ENCODE results near the gene LILRA1. TPM values are rescaled to one million over a fixed set of nuclear protein-coding genes. Genes with fewer than 3 reads are reported as not detected.
A peak's percentile ranks its signal among the peaks of the same experiment; 100 is the strongest.
"Not testable (repeated sequence)": the region's sequence is repeated elsewhere in the genome, so short reads cannot be mapped to it uniquely, and the experiment has no call there.

LILRA1 gene
- 10 to 100 TPM in 1 of 3 donors, 1 to 10 TPM in 2; 1.4 to 13.0 (median 6.1) TPM for total RNA-seq
- total RNA-seq (2013) = 6.2 TPM

DNA sequence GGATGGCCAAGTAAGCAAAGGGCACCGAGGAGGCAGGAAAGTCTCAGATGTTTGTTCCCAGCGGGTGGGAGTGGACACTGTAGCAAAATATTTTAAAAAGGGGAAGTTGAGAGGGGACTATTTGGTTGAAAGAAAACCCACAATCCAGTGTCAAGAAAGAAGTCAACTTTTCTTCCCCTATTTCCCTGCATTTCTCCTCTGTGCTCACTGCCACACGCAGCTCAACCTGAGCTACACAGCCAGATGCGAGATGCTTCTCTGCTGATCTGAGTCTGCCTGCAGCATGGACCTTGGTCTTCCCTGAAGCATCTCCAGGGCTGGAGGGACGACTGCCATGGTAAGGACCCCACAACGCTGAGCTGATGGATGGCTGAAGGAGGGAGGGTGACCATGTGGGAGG is at the start of gene LILRA1:
LILRA1 (plus strand) TSS at position 188 of the 400 bp plus-strand sequence. CDS start 613 bp downstream, outside the sequence.
- H3K36me3 Mint-ChIP-seq; H3K4me1 ChIP-seq (ENCODE audit: control insufficient read depth, insufficient read depth, low read length); H3K36me3 ChIP-seq (ENCODE audit: control insufficient read depth, insufficient read depth, low read length); H3K4me3 Mint-ChIP-seq; H3K27ac ChIP-seq (ENCODE audit: low read length); H3K27ac Mint-ChIP-seq; H3K27me3 ChIP-seq (ENCODE audit: control insufficient read depth, insufficient read depth, low read length); H3K4me3 ChIP-seq (ENCODE audit: low read length); DNase-seq; H3K9me3 Mint-ChIP-seq; H3K9me3 ChIP-seq (ENCODE audit: control insufficient read depth, insufficient read depth, low read length); intact Hi-C loops (cut with micrococcal nuclease): not testable (repeated sequence)
- WGBS (ENCODE audit: insufficient coverage) = 11% methylated on average over 6 of the region's 6 CpGs
- Mint-ChIP-seq H3K27me3 (ENCODE audit: low read depth in 2 of 2) (peaks cover 43 to 69% of the 10 kb centered on the region in 2 donors), H3K4me1 (peaks cover 0 to 13% of the 10 kb centered on the region in 2 donors)
- ATAC-seq = peak in 1 of 3 donors; percentile 46

DNA sequence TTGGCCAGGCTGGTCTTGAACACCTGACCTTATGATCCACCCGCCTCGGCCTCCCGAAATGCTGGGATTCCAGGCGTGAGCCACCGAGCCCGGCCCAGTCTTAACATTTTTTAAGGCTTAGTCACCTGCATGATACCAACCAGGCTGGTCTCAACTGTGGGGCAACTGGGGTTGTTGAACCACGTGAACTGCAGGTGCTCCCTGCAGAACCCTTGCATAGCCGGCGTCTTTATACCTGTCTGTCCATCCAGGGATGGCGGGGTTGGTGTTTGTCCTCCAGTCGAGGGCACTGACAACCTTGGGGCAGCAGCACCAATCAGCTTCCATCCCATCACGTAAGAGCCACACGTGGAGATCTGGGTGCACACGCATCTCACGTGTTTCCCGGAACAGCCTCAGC is 44.6 kb upstream of the LILRA1 start:
- Histone ChIP-seq H3K27ac (ENCODE audit: low read length) (no peak overlapping the region), H3K27me3 (ENCODE audit: control insufficient read depth, insufficient read depth, low read length) (peaks cover 12% of the 10 kb centered on the region), H3K9me3 (ENCODE audit: control insufficient read depth, insufficient read depth, low read length) (no peaks in the 10 kb centered on the region), H3K4me1 (ENCODE audit: control insufficient read depth, insufficient read depth, low read length) (peaks cover 24% of the 10 kb centered on the region), H3K36me3 (ENCODE audit: control insufficient read depth, insufficient read depth, low read length) (no peaks in the 10 kb centered on the region), H3K4me3 (ENCODE audit: low read length) (no peak overlapping the region)
- Mint-ChIP-seq H3K4me1 (peaks cover 29 to 36% of the 10 kb centered on the region in 2 donors), H3K27ac (no peak overlapping the region), H3K9me3 (no peaks in the 10 kb centered on the region), H3K36me3 (peaks cover 8% of the 10 kb centered on the region), H3K27me3 (ENCODE audit: low read depth in 2 of 2) (peaks cover 23 to 38% of the 10 kb centered on the region in 2 donors), H3K4me3 (no peak overlapping the region)
- 90% methylated on average over 16 of the region's 16 CpGs for WGBS (ENCODE audit: insufficient coverage)
- intact Hi-C loops (cut with micrococcal nuclease) = no loop called here
- no peak for ATAC-seq
- TF ChIP-seq, protein P1, sequence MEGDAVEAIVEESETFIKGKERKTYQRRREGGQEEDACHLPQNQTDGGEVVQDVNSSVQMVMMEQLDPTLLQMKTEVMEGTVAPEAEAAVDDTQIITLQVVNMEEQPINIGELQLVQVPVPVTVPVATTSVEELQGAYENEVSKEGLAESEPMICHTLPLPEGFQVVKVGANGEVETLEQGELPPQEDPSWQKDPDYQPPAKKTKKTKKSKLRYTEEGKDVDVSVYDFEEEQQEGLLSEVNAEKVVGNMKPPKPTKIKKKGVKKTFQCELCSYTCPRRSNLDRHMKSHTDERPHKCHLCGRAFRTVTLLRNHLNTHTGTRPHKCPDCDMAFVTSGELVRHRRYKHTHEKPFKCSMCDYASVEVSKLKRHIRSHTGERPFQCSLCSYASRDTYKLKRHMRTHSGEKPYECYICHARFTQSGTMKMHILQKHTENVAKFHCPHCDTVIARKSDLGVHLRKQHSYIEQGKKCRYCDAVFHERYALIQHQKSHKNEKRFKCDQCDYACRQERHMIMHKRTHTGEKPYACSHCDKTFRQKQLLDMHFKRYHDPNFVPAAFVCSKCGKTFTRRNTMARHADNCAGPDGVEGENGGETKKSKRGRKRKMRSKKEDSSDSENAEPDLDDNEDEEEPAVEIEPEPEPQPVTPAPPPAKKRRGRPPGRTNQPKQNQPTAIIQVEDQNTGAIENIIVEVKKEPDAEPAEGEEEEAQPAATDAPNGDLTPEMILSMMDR (IDR thresholded peaks at IDR 0.05) = no peak
- no peak for DNase-seq

DNA sequence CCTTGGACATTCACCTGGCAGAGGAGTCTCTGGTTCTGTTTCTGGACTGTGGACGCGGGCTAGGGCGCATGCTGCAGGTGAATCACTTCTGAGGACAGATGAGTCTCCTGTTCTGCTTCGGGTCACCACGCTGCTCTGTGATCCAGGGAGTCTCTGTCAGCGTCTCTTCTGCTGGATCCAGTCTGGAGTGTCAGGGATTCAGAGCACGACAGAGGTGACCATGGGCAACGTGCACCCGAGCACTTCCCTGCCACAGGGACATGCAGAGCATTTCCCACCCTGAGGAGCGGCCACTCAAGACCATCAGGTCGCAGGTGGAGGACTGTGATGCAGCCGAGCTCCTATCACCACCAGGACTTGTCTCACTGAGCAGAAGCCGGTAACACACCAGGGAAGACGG is 44.2 kb upstream of the LILRA1 start:
- H3K36me3 ChIP-seq (ENCODE audit: control insufficient read depth, insufficient read depth, low read length) = no peaks in the 10 kb centered on the region
- 81% methylated on average over 14 of the region's 14 CpGs for WGBS (ENCODE audit: insufficient coverage)
- Mint-ChIP-seq H3K4me3 (no peak overlapping the region), H3K36me3 (peaks cover 4% of the 10 kb centered on the region), H3K27ac (no peak overlapping the region), H3K27me3 (ENCODE audit: low read depth in 2 of 2) (peaks cover 23 to 34% of the 10 kb centered on the region in 2 donors), H3K4me1 (peaks cover 25 to 34% of the 10 kb centered on the region in 2 donors), H3K9me3 (no peaks in the 10 kb centered on the region)
- no peak for ATAC-seq
- peaks cover 24% of the 10 kb centered on the region for H3K4me1 ChIP-seq (ENCODE audit: control insufficient read depth, insufficient read depth, low read length)
- TF ChIP-seq, protein P1 (IDR thresholded peaks at IDR 0.05) = no peak
- no peak overlapping the region for H3K27ac ChIP-seq (ENCODE audit: low read length)
- H3K4me3 ChIP-seq (ENCODE audit: low read length) = no peak overlapping the region
- intact Hi-C loops (cut with micrococcal nuclease) = no loop called here
- H3K27me3 ChIP-seq (ENCODE audit: control insufficient read depth, insufficient read depth, low read length) = peaks cover 12% of the 10 kb centered on the region
- H3K9me3 ChIP-seq (ENCODE audit: control insufficient read depth, insufficient read depth, low read length) = no peaks in the 10 kb centered on the region
- no peak for DNase-seq

DNA sequence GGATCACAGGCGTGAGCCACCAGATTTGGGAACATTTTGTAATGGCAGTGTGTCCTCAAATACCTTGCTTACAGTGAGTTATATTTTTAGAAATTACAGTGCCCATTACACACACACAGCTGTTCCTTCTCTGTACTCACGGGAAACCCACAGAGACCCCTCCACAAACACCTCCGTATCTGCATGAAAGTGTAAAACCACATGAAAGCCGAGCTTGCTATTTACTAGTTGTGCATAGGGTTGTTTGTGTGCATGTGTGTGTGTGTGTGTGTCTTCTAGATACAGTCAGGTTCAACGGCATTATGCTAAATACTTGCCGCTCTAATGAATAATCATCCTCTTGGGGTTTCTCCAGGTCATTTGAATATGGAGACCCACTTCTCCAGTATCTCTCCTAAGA is 42.1 kb upstream of the LILRA1 start:
- no peak overlapping the region for H3K27ac ChIP-seq (ENCODE audit: low read length)
- no peaks in the 10 kb centered on the region for H3K9me3 Mint-ChIP-seq
- ATAC-seq = peak; percentile 86 to 98 (median 90)
- no peaks in the 10 kb centered on the region for H3K9me3 ChIP-seq (ENCODE audit: control insufficient read depth, insufficient read depth, low read length)
- H3K27me3 Mint-ChIP-seq (ENCODE audit: low read depth in 2 of 2) = peaks cover 25 to 34% of the 10 kb centered on the region in 2 donors
- peak overlapping the region; percentile 67 for H3K4me3 Mint-ChIP-seq
- no peaks in the 10 kb centered on the region for H3K36me3 ChIP-seq (ENCODE audit: control insufficient read depth, insufficient read depth, low read length)
- H3K36me3 Mint-ChIP-seq = no peaks in the 10 kb centered on the region
- peaks cover 18 to 22% of the 10 kb centered on the region in 2 donors for H3K4me1 Mint-ChIP-seq
- peak overlapping the region; percentile 47 to 78 for H3K27ac Mint-ChIP-seq
- no peak overlapping the region for H3K4me3 ChIP-seq (ENCODE audit: low read length)
- peaks cover 24% of the 10 kb centered on the region for H3K4me1 ChIP-seq (ENCODE audit: control insufficient read depth, insufficient read depth, low read length)
- WGBS (ENCODE audit: insufficient coverage) = 15% methylated on average over 3 of the region's 6 CpGs
- intact Hi-C loops (cut with micrococcal nuclease) = loop anchor here (1.0 to 5.0 kb wide), 4 partner anchors 9 to 69 kb away; no protein-coding TSS in a partner anchor
- DNase-seq = peak; percentile 69 to 76
- TF ChIP-seq, protein P1 (IDR thresholded peaks at IDR 0.05) = no peak
- peaks cover 12% of the 10 kb centered on the region for H3K27me3 ChIP-seq (ENCODE audit: control insufficient read depth, insufficient read depth, low read length)

All from natural killer cell (primary cell).